ENCODE measurements around the gene SPATA16. TPM values are rescaled to one million over a fixed set of nuclear protein-coding genes. Genes with fewer than 3 reads are reported as not detected.

SPATA16 gene
- polyA plus RNA-seq, 1 donor from 2014 or later, result not detected

- no peak overlapping the region for H3K27ac ChIP-seq (ENCODE audit: low read length)
- no peaks in the 10 kb centered on the region for H3K36me3 ChIP-seq (ENCODE audit: insufficient read depth, low read length)
- H3K79me2 ChIP-seq (replicated peaks; ENCODE audit: insufficient read depth, low read length), result no peaks in the 10 kb centered on the region
- no peaks in the 10 kb centered on the region for H4K20me1 ChIP-seq (ENCODE audit: insufficient read depth)
- H3K4me3 ChIP-seq (ENCODE audit: low read length), result no peak overlapping the region
- H3K9ac ChIP-seq (ENCODE audit: low read length), result no peak overlapping the region
- no peaks in the 10 kb centered on the region for H3F3A ChIP-seq (ENCODE audit: insufficient read depth, low read length, poor library complexity, severe bottlenecking)
- H3K9me2 ChIP-seq (ENCODE audit: insufficient read depth, low read length), result no peaks in the 10 kb centered on the region
- no peak overlapping the region for H3K4me2 ChIP-seq (ENCODE audit: low read length)
- H3K27me3 ChIP-seq (ENCODE audit: insufficient read depth, low read depth, low read length), result no peaks in the 10 kb centered on the region
- TF ChIP-seq SMC3 (conservative IDR thresholded peaks at IDR 0.05; ENCODE audit: poor library complexity) (no peak), POLR2AphosphoS5 (IDR thresholded peaks at IDR 0.05) (peak; percentile 58)
- no peak overlapping the region for H2AFZ ChIP-seq (ENCODE audit: low read depth, low read length)
- no peaks in the 10 kb centered on the region for H3K9me3 ChIP-seq (ENCODE audit: low read length)
Measured at GRCh38 chr3:172844428-172844827, 296.6 kb downstream of the SPATA16 start.

- Histone ChIP-seq H2AFZ (ENCODE audit: low read depth, low read length) (no peak overlapping the region), H3K27me3 (ENCODE audit: insufficient read depth, low read depth, low read length) (no peaks in the 10 kb centered on the region), H3K9ac (ENCODE audit: low read length) (no peak overlapping the region), H3K79me2 (replicated peaks; ENCODE audit: insufficient read depth, low read length) (no peaks in the 10 kb centered on the region), H4K20me1 (ENCODE audit: insufficient read depth) (no peaks in the 10 kb centered on the region), H3K27ac (ENCODE audit: low read length) (no peak overlapping the region), H3K4me2 (ENCODE audit: low read length) (no peak overlapping the region), H3K9me2 (ENCODE audit: insufficient read depth, low read length) (no peaks in the 10 kb centered on the region), H3K36me3 (ENCODE audit: insufficient read depth, low read length) (no peaks in the 10 kb centered on the region), H3F3A (ENCODE audit: insufficient read depth, low read length, poor library complexity, severe bottlenecking) (no peaks in the 10 kb centered on the region), H3K9me3 (ENCODE audit: low read length) (no peaks in the 10 kb centered on the region), H3K4me3 (ENCODE audit: low read length) (no peak overlapping the region)
- no peak for TF ChIP-seq CTCF (IDR thresholded peaks at IDR 0.05; ENCODE audit: poor library complexity, severe bottlenecking)
- TF ChIP-seq MXI1 (conservative IDR thresholded peaks at IDR 0.05; ENCODE audit: poor library complexity, severe bottlenecking), result no peak
- TF ChIP-seq EZH2 (IDR thresholded peaks at IDR 0.05; ENCODE audit: borderline replicate concordance, insufficient read depth, low read length, poor library complexity, severe bottlenecking), result no peak
- TF ChIP-seq POLR2AphosphoS5 (IDR thresholded peaks at IDR 0.05), result no peak
Measured at GRCh38 chr3:172840913-172841312, 300.1 kb downstream of the SPATA16 start.

GRCh38 chr3:172840463-172840862, 300.6 kb downstream of the SPATA16 start:
- H3K27ac ChIP-seq (ENCODE audit: low read length), result no peak overlapping the region
- no peak for TF ChIP-seq SMC3 (conservative IDR thresholded peaks at IDR 0.05; ENCODE audit: poor library complexity)
- TF ChIP-seq TAF1 (IDR thresholded peaks at IDR 0.05; ENCODE audit: low read depth), result no peak
- TF ChIP-seq, protein P1, sequence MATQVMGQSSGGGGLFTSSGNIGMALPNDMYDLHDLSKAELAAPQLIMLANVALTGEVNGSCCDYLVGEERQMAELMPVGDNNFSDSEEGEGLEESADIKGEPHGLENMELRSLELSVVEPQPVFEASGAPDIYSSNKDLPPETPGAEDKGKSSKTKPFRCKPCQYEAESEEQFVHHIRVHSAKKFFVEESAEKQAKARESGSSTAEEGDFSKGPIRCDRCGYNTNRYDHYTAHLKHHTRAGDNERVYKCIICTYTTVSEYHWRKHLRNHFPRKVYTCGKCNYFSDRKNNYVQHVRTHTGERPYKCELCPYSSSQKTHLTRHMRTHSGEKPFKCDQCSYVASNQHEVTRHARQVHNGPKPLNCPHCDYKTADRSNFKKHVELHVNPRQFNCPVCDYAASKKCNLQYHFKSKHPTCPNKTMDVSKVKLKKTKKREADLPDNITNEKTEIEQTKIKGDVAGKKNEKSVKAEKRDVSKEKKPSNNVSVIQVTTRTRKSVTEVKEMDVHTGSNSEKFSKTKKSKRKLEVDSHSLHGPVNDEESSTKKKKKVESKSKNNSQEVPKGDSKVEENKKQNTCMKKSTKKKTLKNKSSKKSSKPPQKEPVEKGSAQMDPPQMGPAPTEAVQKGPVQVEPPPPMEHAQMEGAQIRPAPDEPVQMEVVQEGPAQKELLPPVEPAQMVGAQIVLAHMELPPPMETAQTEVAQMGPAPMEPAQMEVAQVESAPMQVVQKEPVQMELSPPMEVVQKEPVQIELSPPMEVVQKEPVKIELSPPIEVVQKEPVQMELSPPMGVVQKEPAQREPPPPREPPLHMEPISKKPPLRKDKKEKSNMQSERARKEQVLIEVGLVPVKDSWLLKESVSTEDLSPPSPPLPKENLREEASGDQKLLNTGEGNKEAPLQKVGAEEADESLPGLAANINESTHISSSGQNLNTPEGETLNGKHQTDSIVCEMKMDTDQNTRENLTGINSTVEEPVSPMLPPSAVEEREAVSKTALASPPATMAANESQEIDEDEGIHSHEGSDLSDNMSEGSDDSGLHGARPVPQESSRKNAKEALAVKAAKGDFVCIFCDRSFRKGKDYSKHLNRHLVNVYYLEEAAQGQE (IDR thresholded peaks at IDR 0.05; ENCODE audit: borderline replicate concordance), result no peak
- no peak for TF ChIP-seq CTCF (IDR thresholded peaks at IDR 0.05; ENCODE audit: poor library complexity, severe bottlenecking)
- no peak for TF ChIP-seq POLR2AphosphoS5 (IDR thresholded peaks at IDR 0.05)
- TF ChIP-seq EP300 (conservative IDR thresholded peaks at IDR 0.05; ENCODE audit: poor library complexity, severe bottlenecking), result no peak
- no peak for TF ChIP-seq RAD21 (conservative IDR thresholded peaks at IDR 0.05)
- no peak for TF ChIP-seq EZH2 (IDR thresholded peaks at IDR 0.05; ENCODE audit: borderline replicate concordance, insufficient read depth, low read length, poor library complexity, severe bottlenecking)
- no peak for TF ChIP-seq MXI1 (conservative IDR thresholded peaks at IDR 0.05; ENCODE audit: poor library complexity, severe bottlenecking)
- H4K20me1 ChIP-seq (ENCODE audit: insufficient read depth), result no peaks in the 10 kb centered on the region
- no peaks in the 10 kb centered on the region for H3K79me2 ChIP-seq (replicated peaks; ENCODE audit: insufficient read depth, low read length)
- H3K9ac ChIP-seq (ENCODE audit: low read length), result no peak overlapping the region
- H3K9me2 ChIP-seq (ENCODE audit: insufficient read depth, low read length), result no peaks in the 10 kb centered on the region
- H2AFZ ChIP-seq (ENCODE audit: low read depth, low read length), result no peak overlapping the region
- no peak overlapping the region for H3K4me2 ChIP-seq (ENCODE audit: low read length)
- no peak overlapping the region for H3K4me3 ChIP-seq (ENCODE audit: low read length)
- no peaks in the 10 kb centered on the region for H3K27me3 ChIP-seq (ENCODE audit: insufficient read depth, low read depth, low read length)
- H3K9me3 ChIP-seq (ENCODE audit: low read length), result no peaks in the 10 kb centered on the region
- no peaks in the 10 kb centered on the region for H3F3A ChIP-seq (ENCODE audit: insufficient read depth, low read length, poor library complexity, severe bottlenecking)
- no peaks in the 10 kb centered on the region for H3K36me3 ChIP-seq (ENCODE audit: insufficient read depth, low read length)

Measured in neural cell (in vitro differentiated cells).